ENCODE results near the gene MIDN. TPM values are rescaled to one million over a fixed set of nuclear protein-coding genes. Genes with fewer than 3 reads are reported as not detected.

Gene MIDN
- total RNA-seq, 1 donor from 2014 or later = 325 TPM

DNA sequence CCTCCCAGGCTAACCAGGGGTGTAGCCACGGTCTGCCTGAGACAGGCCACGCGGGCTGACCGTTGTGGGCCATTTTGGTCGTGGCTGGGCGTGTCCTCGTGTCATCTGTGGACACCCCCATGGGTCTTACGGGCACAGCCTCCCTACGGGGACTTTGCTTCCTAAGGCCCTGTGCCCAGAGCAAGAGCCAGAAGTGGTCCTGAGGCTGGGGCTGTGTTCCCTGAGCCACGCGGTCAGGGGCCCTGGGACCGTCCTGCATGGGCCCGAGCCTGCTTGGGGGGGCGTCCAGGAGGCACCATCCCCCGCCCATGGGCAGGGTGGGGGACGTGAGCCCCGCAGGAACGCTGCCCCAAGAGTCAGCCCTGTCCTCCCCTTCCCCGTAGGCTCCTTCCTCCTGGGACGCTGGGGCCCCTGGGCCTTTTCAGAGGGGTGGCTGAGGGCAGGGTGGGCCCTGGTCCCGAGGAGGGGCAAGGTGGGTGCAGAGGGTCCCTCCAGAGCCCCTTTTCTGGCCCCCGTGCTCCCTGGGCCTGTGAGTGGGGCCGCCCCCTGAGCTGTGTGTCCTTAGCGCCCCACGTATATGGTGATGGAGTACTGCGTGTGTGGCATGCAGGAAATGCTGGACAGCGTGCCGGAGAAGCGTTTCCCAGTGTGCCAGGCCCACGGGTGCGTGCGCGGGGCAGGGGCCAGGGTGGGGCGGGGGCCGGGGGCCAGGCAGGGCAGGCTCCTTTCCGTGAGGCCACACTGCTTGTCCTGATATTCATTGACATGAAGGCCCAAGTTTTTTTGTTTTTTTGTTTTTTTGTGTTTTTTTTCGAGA is 29.4 kb upstream of the MIDN start:
- TF ChIP-seq, protein P1, sequence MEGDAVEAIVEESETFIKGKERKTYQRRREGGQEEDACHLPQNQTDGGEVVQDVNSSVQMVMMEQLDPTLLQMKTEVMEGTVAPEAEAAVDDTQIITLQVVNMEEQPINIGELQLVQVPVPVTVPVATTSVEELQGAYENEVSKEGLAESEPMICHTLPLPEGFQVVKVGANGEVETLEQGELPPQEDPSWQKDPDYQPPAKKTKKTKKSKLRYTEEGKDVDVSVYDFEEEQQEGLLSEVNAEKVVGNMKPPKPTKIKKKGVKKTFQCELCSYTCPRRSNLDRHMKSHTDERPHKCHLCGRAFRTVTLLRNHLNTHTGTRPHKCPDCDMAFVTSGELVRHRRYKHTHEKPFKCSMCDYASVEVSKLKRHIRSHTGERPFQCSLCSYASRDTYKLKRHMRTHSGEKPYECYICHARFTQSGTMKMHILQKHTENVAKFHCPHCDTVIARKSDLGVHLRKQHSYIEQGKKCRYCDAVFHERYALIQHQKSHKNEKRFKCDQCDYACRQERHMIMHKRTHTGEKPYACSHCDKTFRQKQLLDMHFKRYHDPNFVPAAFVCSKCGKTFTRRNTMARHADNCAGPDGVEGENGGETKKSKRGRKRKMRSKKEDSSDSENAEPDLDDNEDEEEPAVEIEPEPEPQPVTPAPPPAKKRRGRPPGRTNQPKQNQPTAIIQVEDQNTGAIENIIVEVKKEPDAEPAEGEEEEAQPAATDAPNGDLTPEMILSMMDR (IDR thresholded peaks at IDR 0.05; ENCODE audit: partially characterized antibody, unreplicated experiment) = no peak
- Mint-ChIP-seq H3K27ac (ENCODE audit: unreplicated experiment) (no peak overlapping the region), H3K27me3 (ENCODE audit: unreplicated experiment) (peaks cover 12% of the 10 kb centered on the region), H3K9me3 (ENCODE audit: unreplicated experiment) (peaks cover 9% of the 10 kb centered on the region), H3K4me3 (ENCODE audit: unreplicated experiment) (no peak overlapping the region), H3K4me1 (ENCODE audit: low read depth, unreplicated experiment) (peaks cover 22% of the 10 kb centered on the region), H3K36me3 (ENCODE audit: unreplicated experiment) (no peaks in the 10 kb centered on the region)
- peak; percentile 15 for DNase-seq

DNA sequence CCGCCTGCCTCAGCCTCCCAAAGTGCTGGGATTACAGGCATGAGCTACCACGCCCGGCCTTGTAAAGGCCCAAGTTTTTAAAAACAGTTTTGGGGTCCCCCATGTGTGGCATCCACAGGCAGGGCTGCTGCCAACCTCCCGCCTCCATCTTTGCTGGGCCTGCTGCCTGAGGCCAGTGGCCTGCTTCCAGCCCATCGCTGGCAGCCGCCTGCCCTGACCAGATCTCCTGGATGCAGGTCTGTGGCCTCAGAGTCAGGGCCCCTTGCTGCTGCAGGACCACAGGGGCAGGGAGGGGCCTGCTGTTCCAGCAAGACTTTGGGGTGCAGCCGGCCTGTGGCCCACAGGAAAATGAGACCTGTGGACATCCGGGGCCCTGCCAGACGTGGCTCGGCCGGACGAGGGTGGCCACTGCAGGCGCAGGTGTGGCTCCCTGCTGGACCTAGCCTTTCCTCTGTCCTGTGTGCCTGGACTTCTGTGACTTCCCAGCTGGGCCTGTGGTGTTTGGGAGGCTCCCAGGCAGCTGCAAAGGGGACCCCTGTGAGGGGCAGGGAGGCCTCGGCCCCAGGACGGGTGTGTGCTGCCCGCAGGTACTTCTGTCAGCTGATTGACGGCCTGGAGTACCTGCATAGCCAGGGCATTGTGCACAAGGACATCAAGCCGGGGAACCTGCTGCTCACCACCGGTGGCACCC is 28.5 kb upstream of the MIDN start:
- peaks cover 12% of the 10 kb centered on the region for H3K27me3 Mint-ChIP-seq (ENCODE audit: unreplicated experiment)
- no peaks in the 10 kb centered on the region for H3K36me3 Mint-ChIP-seq (ENCODE audit: unreplicated experiment)
- TF ChIP-seq, protein P1 (IDR thresholded peaks at IDR 0.05; ENCODE audit: partially characterized antibody, unreplicated experiment) = no peak
- no peak for DNase-seq
- no peak overlapping the region for H3K27ac Mint-ChIP-seq (ENCODE audit: unreplicated experiment)
- peaks cover 9% of the 10 kb centered on the region for H3K9me3 Mint-ChIP-seq (ENCODE audit: unreplicated experiment)
- H3K4me1 Mint-ChIP-seq (ENCODE audit: low read depth, unreplicated experiment) = peaks cover 16% of the 10 kb centered on the region
- H3K4me3 Mint-ChIP-seq (ENCODE audit: unreplicated experiment) = no peak overlapping the region

DNA sequence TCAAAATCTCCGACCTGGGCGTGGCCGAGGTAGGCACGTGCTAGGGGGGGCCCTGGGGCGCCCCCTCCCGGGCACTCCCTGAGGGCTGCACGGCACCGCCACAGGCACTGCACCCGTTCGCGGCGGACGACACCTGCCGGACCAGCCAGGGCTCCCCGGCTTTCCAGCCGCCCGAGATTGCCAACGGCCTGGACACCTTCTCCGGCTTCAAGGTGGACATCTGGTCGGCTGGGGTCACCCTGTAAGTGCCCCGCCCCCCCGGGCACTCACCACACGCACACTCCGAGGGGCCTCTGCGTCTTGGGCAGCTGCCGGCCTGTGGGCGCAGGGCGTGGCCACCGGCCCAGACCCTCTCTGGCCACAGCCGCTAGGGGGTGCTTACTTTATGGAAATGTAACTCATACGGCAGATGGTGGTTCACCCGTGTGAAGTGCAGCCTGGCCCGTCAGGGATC is 27.9 kb upstream of the MIDN start:
- Mint-ChIP-seq H3K36me3 (ENCODE audit: unreplicated experiment) (no peaks in the 10 kb centered on the region), H3K27me3 (ENCODE audit: unreplicated experiment) (peaks cover 12% of the 10 kb centered on the region), H3K4me1 (ENCODE audit: low read depth, unreplicated experiment) (peaks cover 16% of the 10 kb centered on the region), H3K4me3 (ENCODE audit: unreplicated experiment) (no peak overlapping the region), H3K27ac (ENCODE audit: unreplicated experiment) (no peak overlapping the region), H3K9me3 (ENCODE audit: unreplicated experiment) (peaks cover 11% of the 10 kb centered on the region)
- TF ChIP-seq, protein P1 (IDR thresholded peaks at IDR 0.05; ENCODE audit: partially characterized antibody, unreplicated experiment) = no peak
- peak; percentile 51 for DNase-seq

DNA sequence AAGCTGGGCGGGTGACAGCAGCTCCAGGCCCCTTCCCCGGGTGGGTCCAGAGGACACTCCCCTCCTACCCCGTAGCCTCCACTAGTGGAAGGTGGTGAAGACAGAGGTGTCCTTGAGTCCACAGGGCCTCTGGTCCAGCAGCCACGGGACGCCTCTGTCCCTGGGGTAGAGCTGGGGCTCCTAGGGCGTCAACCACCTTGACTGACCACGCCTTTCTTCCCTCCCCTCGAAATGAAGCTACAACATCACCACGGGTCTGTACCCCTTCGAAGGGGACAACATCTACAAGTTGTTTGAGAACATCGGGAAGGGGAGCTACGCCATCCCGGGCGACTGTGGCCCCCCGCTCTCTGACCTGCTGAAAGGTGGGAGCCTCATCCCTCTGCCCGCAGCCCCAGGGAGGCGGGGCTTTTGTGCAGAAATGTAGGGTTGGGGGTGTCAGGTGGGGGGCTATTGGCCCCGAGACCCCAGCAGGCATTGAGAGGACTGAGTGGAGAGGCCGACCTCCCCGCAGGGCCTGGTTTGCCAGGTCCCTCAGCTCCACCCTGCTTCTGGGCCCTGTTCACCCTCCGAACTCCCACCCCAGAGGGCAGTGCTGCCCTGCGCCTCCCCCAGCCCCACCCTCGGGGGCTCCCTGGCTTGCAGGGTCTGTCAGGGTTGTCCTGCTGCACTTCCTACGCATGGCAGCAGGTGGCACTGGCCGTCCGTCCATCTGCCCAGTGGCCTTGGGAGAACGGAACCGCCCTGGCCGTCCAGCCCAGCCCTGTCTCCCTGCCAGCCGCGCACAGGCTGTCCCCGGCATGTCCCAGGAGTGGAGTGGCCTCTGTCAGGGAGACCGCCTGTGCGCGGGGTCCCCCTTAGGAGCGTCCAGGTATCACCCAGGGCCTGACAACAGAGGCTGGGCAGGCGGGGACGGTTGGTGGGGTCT is 27.1 kb upstream of the MIDN start:
- no peaks in the 10 kb centered on the region for H3K36me3 Mint-ChIP-seq (ENCODE audit: unreplicated experiment)
- DNase-seq = peak; percentile 84

More for the DNA sequence above, 27.1 kb upstream of the MIDN start:
- Mint-ChIP-seq H3K27ac (ENCODE audit: unreplicated experiment) (peak overlapping the region; percentile 48), H3K27me3 (ENCODE audit: unreplicated experiment) (peaks cover 7% of the 10 kb centered on the region), H3K4me1 (ENCODE audit: low read depth, unreplicated experiment) (peaks cover 14% of the 10 kb centered on the region), H3K4me3 (ENCODE audit: unreplicated experiment) (no peak overlapping the region), H3K9me3 (ENCODE audit: unreplicated experiment) (peaks cover 8% of the 10 kb centered on the region)
- TF ChIP-seq, protein P1 (IDR thresholded peaks at IDR 0.05; ENCODE audit: partially characterized antibody, unreplicated experiment) = peak; percentile 69
